OCI-LY1 (cell line): Measurements from ENCODE around the gene DDX51.

Experiments
- CTCF ChIP-seq: fragments of 200-600 bp; sonication (generic), shearing (Covaris generic); IDR thresholded peaks from 2 replicates; pipeline ENCODE4 v1.5.1; 2017; ENCODE audit warnings: mild to moderate bottlenecking, antibody characterized with exemption, low read length, moderate library complexity, mixed read lengths
- EZH2 ChIP-seq: fragments of 200-600 bp; sonication (generic), shearing (Covaris generic); IDR thresholded peaks from 2 replicates; pipeline ENCODE4 v1.8.0; 2017; ENCODE audit warnings: borderline replicate concordance, mixed run types, mild to moderate bottlenecking, antibody characterized with exemption, low read length, moderate library complexity, mixed read lengths

GRCh38 chr12:132094269-132094891, 49.7 kb downstream of the DDX51 start:
- TF ChIP-seq CTCF (no peak), EZH2 (no peak)
